Activated naive CD4-positive, alpha-beta T cell treated with Interleukin-2 at 50 U/mL for 16 hours (primary cell): ENCODE data around the gene TXLNG.

Experiments
- DNase-seq: peaks from one replicate; pipeline ENCODE4 v3.0.0-alpha.2; 2020

The TXLNG gene

DNA sequence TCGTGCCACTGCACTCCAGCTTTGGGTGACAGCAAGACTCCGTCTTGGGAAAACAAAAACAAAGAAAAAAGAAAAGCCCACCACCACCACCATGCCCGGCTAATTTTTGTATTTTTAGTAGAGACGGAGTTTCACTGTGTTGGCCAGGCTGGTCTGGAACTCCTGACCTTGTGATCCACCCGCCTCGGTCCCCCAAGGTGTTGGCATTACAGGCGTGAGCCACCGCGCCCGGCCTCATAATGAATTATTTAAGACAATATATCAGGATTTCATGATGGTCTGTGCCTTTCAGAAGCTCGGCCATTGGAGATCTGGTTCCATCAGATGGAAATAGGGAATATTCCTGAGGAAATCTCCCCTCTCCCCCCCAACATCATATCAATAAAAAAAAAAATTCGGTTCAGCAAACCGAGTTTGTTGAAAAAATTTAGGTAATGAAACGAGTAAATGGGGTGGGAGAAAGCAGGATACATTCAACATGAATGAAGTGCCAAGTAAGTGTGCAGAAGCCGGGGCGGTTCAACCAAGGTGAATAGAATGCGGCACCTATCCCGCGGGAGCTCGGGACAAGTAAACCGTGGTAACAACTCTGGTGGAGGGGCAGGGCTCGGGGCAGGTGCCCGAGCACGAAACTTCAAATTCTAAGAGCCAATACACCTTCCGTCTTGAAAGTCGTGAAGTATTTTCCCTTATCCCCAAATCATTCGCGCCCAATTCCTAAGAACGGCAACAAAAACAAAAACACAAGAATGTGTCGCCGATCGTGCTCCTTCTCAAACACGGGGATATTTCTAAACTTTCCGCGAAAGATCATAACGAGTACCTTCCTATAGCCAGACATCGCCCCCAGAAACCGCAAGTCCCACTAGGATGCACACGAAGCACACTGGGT is 773 bp upstream of the TXLNG start:
- DNase-seq = no peak

DNA sequence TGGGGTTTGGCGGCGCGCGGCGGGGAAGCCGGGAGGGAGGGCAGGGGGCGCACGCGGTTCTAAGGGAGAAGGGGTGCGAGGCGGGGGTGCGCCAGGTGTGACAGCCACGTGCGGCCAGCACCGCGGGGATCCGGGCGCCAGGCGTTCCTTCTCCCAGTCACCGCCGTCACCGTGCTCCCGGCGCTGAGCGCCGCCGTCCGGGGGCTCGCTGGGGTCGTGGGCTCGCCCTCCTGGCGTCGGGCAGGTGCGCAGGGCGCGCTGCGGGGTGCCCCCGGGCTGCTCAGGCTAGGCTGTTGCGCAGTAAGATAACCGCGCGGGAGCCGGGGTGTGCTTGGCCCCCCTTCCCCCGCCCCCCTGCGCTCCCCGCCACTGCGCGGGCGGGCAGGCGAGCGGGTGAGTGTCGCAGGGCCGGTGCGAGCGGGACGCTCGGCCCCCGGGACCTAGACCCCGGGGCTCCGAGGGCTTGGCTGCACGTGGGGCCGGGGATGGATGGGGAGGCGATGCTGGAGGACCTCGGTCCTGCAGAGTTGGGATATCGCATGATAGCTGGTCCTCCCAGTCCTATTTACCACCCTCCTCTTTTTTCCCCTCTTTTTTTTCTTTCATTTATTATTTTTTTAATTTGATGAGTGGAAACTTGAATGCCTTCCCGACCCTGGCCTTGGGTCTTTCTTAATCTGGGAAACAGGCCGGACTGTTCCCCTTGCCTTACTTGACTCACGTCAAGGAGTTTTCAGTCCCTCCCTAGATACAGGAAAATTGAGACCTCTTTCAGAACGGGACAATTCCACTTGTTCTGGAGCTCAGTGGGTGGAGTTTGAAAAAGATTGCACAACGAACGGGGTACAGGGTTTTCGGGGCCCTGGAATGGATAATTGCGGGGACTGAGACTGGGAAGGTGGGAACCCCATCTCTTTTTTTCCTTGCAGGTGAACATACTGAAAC is 797 bp downstream of the TXLNG start:
- DNase-seq = peak; percentile 43

DNA sequence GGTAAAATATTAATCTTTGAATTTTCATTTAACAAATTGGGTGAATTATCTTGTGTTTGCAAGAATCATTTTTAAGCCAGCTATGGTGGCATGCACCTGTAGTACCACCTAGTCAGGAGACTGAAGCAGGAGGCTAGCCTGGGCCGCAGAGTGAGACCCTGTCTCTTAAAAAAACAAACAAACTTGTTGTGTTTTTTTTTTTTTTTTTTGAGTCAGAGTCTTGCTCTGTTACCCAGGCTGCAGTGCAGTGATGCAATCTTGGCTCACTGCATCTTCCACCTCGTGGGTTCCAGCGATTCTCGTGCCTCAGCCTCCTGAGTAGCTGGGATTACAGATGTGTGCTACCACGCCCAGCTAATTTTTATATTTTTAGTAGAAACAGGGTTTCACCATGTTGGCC is 2.2 kb downstream of the TXLNG start:
- no peak for DNase-seq

DNA sequence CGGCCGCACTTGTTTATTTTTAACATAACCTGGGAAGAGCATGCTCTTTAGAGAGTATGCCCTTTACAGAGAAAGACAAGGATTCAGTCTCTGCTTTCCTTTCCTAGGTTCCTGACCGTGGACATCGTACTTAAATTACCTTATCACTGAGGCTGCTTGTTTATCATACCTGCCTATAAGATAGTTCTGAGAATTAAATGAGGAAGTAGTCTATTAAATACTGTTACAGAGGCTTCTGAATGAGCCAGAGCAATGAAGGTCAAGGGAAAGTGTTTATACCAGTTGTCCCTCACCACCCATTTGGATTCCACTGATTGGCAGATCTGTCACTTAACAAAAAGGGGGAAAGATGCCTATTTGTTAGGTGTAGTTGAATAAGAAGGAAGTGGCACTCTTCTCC is 10.0 kb downstream of the TXLNG start:
- no peak for DNase-seq

DNA sequence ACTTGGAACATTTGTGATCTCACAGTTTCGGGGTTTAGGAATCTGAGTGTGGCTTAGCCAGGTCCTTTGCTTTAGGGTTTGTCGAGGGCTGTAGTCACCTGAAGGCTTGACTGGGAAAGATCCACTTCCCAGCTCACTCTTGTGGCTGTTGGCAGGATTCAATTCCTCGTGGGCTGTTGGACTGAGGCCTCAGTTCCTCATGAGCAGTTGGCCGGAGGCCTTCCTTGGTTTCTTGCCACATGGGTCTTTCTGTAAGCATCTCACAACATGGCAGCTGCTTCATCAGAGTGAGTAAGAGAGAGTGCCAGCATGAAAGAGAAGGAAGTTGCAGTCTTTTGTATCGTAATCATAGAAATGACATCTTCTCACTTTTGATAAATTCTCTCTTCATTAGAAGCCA is 11.1 kb downstream of the TXLNG start:
- DNase-seq = no peak

DNA sequence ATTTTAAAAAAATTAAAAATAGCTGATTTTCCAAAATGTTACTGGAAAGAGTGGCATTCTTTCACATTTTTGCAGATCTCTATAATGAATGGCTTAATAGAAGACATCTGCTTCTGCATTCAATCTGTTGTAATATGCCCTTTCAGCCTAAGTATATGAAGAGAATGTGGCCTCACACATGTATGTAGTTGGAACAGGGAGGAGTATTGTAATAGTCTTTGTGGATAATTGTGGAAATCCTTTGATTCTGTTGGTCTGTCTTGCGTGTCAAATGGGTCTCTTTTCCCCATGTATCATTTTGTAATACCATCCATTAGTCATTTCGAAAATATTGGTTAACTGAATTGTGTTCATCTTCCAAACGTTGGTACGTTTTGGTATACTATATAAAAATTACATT is 11.6 kb downstream of the TXLNG start:
- no peak for DNase-seq

DNA sequence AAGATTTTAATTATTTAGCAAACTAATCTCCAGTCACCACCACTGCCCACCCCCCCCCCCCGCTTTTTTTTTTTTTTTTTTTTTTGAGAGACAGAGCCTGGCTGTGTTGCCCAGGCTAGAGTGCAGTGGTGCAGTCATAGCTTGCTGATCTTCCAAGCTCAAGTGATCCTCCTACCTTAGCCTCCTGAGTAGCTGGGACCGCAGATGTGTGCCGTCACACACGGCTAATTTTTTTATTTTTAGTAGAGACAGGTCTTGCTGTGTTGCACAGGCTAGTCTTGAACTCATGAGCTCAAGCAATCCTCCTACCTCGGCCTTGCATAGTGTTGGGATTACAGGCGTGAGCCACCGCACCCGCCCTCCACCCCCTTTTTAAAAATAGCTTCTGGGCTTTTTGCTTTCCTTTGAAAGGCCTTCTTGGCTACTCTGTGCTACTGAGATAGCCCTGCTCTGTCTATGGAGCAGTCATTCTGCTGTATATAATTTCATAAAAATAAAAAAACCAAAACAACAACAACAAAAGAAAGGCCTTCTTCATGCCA is 18.7 kb downstream of the TXLNG start:
- no peak for DNase-seq

DNA sequence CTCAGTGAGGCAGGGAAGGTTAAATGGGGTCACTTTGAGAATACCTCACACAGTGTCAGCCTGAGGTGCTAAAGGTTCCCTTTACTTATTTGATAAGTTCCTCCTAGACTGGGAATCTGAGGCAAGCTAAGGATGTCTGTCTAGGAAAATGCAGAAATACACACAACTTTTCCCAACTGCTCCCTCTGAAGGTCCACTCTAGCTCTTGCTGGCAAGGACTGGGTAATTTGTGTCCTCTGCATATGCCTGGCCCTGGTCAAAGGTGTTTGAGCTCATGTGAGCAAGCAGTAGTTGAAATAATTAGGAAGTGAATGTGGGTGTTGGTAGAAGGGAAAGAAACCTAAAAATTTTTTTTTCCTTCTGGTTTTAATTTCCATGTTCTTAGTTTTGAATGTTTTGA is 21.3 kb downstream of the TXLNG start:
- no peak for DNase-seq

DNA sequence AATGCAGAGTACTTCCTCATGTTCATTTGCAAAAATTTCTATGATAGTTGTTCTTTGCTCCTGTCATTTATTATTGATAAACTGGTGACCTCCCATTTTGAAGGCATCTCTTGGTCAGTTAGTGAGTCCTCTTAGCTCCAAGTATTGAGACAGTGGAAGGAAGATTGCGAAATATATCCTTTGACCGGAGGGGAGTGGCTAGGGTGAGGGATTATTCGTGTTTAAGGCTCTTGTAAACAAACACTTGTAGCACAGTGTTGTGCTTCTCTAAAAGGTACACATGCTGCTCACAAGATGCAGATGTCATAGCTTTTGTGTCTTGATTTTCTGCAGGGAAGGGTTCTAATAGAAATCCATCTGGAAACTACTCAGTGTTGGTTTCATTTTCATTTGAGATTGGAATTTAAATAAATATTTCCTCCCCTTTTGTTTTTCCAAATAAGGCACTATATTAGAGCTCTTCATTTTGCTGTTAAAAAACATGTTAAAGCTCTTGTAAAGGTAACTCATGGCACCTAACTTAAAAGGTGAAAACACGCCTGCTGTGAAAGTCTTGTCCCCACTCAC is 21.8 kb downstream of the TXLNG start:
- DNase-seq = no peak

DNA sequence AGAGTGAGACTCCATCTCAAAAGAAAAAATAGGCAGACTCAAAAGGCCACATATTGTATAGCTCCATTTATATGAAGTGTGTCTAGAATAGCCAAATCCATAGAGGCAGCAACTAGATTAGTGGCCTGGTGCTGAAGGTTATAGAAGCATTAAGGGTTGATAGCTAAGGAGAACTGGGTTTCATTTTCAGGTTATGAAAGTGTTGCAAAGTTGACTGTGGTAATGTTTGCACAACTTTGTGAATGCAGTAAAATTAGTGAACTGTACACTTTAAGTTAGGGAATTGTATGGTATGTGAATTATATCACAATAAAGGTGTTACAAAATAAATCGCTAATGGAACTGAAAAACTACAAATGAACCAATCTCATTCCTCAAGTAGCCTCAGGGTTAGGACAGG is 28.3 kb downstream of the TXLNG start:
- DNase-seq = no peak

DNA sequence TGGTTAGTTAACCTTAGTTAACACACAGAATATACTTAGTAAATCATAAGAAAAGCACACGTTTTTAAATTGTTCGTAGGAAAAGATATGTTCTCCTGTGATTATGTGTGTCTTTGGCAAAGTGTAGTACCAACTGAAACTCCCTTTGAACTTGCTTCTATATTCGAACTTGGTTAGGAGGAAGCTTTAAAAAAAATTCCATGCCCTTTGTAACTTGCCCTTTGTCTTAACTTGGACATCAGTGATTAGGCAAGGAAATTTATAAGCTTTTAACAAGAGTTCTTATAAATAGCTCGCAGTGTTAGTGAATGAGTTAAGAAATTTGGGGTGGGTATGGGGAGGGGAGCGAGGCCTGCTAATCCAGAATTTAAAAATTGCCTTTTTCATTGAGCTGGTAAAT is 33.4 kb downstream of the TXLNG start:
- no peak for DNase-seq

DNA sequence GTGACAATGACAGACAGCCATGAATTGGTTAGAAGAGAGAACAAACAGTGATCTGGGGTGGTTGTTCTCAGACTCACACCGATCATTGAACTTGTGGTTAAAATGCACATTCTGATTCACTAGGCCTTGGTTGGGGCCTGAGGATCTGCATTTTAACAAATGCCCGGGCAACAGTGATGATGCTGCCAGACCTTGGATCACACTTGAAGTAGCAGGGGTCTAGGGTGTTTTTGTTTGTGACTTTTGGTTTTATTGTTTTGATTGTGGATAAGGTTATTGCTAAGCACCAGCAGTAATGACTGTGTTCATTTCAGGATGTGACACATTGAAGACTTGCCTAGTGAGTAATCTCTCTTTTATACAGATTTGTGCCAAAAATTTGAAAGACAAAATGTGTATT is 36.5 kb downstream of the TXLNG start:
- no peak for DNase-seq

DNA sequence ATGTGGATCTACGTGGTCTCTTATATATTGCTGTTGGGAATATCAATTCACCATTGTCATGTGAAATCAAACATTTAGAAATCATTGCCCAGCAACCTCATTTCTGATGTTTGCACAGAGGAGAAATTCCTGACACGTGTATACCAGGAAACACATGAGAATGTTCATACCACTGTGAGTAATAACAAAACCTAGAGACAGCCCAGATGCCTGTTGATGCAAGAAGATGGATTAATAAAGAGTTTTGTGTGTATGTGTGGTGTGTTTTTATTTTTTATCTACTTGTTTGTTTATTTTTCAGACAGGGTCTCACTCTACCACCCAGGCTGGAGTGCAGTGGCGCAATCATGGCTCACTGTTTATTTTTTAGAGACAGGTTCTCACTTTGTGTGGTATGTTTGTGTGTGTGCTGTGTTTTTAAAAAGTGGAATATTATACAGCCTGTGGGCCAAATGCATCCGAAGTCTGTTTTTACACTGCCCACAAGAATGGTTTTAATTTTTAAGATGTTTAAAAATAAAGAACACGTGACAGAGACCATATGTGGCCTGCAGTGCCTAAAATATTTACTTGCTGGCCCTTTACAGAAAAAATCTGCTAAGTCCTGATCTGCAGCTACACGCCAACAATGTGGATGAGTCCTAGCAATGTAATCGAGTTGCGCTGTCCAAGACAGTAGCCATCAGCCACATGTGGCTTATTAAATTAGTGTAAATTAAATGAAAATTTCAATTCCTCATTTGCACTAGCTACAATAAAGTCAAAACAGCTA is 39.2 kb downstream of the TXLNG start:
- no peak for DNase-seq

DNA sequence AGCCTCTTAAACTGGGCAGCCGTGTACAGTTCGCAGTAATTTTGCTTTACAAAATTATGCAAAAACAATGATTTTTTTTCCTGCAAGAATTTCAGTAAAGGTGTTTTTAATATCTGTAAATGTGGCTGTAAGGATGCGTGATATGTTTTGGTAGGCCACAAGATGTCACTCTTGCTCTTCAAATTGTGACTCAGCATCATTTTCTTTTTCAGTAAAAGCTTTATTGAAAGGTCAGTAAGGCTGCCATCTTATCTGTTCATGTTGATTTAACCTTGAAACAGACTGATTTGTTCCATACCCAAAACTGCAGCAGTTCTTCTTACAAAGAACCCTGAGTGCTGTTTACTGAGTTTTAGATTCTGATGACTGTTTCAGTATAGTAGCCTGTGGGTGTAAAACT is 39.9 kb downstream of the TXLNG start:
- no peak for DNase-seq

DNA sequence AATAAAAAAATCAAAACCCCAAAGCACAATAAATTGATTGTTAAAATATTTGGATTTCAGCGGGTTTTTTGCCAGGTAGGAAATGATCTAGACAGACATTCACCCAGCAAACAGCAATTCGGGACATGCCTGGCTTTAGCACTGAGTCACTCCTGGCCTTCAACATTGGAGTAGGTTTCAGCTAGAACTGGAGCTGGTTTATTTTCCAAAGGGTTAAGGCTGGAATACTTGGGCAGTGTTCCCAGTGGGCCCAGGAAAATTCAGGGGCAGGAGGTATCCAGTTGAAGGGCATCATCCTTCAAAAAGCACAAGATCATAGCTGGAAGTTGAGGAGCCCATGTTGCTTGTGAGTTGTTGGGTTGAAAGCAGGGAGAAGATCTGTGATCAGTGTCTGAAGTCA is 41.0 kb downstream of the TXLNG start:
- no peak for DNase-seq

DNA sequence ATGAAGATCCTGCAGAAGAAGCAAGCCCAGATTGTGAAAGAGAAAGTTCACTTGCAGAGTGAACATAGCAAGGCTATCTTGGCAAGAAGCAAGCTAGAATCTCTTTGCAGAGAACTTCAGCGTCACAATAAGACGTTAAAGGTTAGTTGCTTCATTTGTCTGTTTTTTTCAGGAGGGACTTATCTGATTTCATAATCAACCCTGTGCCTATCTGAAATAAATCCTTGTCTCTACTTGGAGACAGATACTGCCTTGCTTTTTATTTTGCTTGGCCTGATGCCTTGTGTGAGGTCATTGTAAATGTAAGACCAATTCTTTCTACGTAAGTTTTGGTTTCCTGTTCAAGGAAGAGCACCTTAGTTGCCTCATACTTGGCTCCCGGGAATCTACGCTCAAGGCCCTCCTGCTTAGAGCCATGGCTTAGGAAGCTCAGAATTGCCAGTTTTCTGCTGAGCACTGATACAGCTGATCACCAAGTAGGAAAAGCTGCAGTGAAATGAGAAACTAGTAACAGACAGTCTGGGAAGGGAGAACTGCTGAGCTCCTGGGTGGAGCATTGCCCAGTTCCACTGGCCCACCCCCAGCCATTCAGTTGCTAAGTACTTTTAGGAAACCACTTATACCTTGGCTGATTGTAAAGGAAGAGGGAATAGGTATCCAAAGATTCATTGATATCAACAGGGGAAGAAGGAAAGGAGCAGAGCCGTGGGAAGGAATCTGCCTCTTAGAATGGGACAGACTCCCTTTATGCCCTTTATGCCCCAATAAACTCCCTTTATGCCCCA is 42.0 kb downstream of the TXLNG start:
- DNase-seq = no peak

DNA sequence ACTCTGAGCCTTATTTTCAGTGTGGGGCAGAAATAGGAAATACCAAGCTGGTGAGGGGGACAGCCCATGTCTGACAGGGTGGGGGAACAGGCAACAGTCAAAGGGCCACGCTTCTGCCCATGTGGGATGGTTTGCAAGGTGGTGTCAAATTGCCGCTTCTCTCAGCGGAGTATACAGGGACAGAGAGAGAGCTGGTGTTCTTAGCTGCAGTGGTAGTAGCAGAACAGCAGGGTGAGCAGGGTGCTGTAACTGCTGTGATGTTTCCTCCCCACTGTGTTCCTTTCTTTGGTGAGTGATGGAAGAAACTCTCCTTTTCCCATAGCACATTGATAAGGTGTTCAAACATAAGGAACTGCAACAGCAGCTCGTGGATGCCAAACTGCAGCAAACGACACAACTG is 46.0 kb downstream of the TXLNG start:
- no peak for DNase-seq

DNA sequence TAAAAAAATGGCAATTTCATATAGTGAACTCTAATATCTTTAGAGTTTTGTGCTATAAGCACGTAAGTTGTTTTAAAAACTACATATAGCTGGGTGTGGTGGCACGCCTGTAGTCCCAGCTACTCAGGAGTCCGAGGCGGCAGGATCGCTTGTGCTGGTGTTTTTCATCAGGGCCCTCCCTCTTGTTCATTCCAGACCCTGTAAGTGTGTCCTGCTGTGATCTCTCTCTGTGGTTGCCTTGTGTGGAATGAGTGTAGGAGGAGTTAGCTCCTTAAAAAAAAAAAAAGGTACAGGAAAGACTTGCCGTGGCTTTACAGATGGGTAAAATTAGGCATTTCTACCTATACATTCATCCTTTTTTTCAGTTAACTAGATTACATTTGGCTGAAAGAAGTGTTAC is 48.5 kb downstream of the TXLNG start:
- DNase-seq = no peak

DNA sequence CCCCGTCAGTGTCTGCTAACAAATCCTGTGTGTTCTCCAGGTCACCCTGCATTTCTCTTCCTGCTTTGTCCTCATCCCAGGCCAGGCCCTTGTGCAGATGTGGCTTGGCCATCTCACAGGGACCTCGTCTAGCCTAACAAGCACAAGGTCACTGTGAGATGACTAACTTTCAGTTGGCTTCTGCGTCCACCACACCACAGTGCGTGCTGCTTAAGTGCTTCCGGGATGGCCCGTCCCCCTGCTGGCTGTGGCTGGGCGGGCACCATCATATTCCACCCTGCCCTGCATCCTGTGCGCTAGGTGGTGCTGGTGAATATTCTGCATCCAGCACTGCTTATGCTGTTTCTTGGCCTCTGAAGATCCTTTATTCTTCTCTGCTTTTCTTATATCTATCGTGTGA is 50.1 kb downstream of the TXLNG start:
- no peak for DNase-seq

DNA sequence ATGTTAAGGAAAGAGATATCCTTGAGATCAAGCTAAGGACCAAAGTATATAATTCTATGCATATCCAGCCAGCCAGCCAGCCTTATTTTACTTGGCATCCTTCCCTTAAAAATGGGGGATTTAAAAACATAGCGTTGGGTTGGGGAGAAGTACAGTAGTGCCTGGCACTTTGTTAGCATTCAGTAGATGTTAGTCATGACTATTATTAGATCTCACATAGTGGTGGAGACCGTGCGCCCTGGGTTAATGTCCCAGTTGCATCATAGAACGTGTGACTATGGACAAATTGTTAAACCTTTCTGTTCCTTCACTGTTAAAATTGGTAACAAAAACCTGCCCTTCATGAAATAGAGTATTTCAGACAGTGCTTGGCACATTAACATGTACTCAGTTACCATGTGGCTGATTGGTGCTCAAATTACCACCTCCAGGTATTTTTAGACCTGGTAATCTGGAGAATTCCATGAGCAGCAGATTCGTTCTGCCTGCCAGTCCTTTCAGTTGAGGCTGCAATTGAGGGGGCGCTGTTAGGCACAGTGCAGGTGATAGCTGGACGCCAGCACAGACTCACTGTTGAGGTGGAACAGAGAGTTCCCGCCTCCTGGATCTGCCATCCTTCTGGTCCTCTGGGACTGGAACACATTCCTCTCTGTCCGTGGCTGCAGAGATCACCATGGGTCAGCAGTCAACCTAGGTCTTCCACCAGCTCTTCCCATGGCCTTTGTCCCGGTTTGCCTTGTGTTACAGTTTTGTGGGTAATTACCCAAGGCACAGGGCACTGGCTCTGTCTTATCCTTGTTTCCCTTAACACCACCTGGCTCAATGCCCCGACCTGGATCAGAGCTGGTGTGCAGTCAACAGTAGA is 52.2 kb downstream of the TXLNG start:
- no peak for DNase-seq
